SHP77 (cell line): Measurements from ENCODE around the gene RAB30.
"Not testable (repeated sequence)": the region's sequence is repeated elsewhere in the genome, so short reads cannot be mapped to it uniquely, and the experiment has no call there.

Experiments
- DNase-seq, 2 experiments: peaks; one replicate each; lab custom pipeline; 2025; lab: John Stamatoyannopoulos, UW

Gene RAB30

GRCh38 chr11:82943430-82943829 lies 128.3 kb downstream of the RAB30 start:
- DNase-seq = not testable (repeated sequence)

GRCh38 chr11:82942376-82942775 lies 129.3 kb downstream of the RAB30 start:
- DNase-seq = no peak

- no peak for DNase-seq
These were observed 132.2 kb downstream of the RAB30 start for GRCh38 chr11:82939456-82939855.

- no peak for DNase-seq
These were observed 134.1 kb downstream of the RAB30 start for GRCh38 chr11:82937554-82937953.

- no peak for DNase-seq
These were observed 135.4 kb downstream of the RAB30 start for GRCh38 chr11:82936261-82936660.

- DNase-seq = no peak
These were observed 139.1 kb downstream of the RAB30 start for GRCh38 chr11:82932564-82932963.

GRCh38 chr11:82930734-82931133 lies 141.0 kb downstream of the RAB30 start:
- no peak for DNase-seq

GRCh38 chr11:82930229-82930628 lies 141.5 kb downstream of the RAB30 start:
- no peak for DNase-seq

GRCh38 chr11:82929121-82929520 lies 142.6 kb downstream of the RAB30 start:
- DNase-seq = no peak

GRCh38 chr11:82927264-82927880 lies 144.3 kb downstream of the RAB30 start:
- peak; percentile 12 to 47 for DNase-seq

- DNase-seq = no peak
These were observed 147.0 kb downstream of the RAB30 start for GRCh38 chr11:82924522-82925224.
